HG03064 (cell line): ENCODE measurements around the gene NAV3.

ENCODE experiments used
- ATAC-seq: cut with Tn5 transposase; IDR thresholded peaks from one replicate; pipeline ENCODE4 v1.9.1; 2021; ENCODE audit warnings: low read depth; ENCODE audit not compliant: unreplicated experiment

NAV3 gene

DNA sequence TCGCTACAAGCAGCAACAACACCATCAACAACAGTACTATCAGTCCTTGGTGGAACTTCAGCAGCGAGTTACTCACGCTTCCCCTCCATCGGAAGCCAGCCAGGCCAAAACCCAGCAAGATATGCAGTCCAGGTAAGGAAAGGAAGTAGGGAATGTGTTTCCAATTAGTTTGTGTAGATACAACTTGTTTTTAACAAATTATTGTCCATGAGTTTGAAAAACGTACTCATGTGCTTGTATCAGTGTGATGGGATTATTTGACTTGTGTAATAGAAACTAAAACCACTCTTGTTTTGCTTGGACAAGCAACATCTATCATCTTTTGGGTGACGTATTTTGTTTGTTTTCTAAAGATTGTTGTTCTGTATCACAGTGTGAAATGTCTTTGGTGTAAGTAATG, 137.9 kb downstream of the NAV3 start:
- no peak for ATAC-seq

DNA sequence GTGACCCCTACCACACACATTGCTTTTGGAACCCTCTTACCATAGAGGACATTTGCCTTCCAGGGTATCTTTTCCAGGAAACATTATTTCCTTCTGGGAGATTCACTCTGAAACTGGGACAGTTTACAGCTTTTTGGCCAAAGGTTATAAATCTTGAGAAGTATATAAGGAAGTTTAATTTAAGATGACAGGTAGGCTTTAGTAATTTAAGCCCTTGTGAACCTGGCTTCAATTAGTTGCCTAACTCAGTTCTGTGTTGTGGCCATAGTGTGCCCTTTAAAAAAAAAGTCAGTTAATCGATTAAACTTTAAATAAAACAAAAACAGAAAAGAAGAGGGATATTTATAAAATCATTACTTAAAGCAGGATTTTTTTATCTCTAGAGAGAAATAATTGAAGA, 142.9 kb downstream of the NAV3 start:
- no peak for ATAC-seq

- no peak for ATAC-seq
Measured at GRCh38 chr12:77974645-77975044, 144.0 kb downstream of the NAV3 start.

- ATAC-seq, result no peak
Measured at GRCh38 chr12:77979597-77980250, 149.0 kb downstream of the NAV3 start.

GRCh38 chr12:77980782-77981181, 150.1 kb downstream of the NAV3 start:
- ATAC-seq, result no peak

DNA sequence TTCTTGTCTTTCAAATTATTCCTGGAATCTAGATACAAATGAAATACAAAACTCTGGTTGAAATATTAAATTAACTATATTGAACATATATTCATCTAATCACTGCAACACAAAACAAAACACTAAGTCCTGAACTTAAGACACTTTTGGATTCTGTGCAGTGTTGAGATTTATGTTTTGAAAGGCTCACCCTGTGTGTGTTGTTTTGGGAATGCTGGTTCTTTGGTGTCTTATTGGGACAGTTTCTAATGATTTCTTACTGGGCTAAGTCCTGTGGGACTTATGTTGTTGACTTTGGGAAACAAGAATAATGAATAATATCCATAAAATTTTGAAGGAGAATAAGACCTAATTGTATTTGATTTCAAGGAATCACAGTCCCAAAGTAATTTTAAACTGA, 153.2 kb downstream of the NAV3 start:
- no peak for ATAC-seq

DNA sequence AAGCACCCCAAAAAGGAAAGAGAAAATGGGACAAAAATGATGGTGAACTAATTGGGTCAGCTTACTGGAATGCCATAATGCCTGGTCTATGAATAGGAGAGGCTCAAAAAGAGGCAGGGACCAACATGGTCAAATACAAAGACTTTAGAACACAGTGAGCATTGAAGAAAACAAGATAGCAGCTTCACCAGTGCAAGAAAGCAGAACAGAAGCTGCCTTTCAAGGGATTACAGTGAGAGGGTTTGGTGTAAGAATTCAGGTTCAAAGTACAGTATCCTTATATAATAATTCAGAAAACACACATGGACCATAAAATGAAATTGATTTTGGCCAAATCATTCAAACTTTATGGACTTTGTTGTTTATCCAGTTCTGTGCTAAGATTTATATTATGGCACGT, 162.1 kb downstream of the NAV3 start:
- no peak for ATAC-seq

- ATAC-seq, result no peak
Measured at GRCh38 chr12:77993658-77994057, 163.0 kb downstream of the NAV3 start.

GRCh38 chr12:77995436-77996167, 164.9 kb downstream of the NAV3 start:
- peak; percentile 70 for ATAC-seq

- ATAC-seq, result no peak
Measured at GRCh38 chr12:77996670-77997069, 166.0 kb downstream of the NAV3 start.

DNA sequence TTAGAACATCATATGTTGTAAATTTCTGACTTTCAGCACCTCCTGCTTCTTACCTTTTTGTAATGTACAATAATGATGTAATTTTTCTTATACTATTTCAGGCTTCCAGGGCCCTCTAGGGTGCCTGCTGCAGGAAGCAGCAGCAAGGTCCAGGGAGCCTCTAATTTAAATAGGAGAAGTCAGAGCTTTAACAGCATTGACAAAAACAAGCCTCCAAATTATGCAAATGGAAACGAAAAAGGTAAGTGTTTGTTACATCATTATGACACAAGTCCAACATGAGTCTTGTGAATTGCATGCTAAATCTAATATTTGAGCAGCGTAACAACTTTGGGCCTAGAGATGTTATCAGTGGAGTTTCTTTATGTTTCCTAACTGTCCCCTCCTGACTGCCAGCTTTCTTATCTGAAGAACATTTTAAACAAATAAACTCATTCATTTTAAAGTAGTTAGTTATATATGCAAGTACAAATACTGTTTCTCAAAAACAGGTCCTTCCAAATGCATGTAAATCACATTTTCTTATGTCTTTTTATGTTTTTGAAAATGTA, 167.6 kb downstream of the NAV3 start:
- no peak for ATAC-seq

DNA sequence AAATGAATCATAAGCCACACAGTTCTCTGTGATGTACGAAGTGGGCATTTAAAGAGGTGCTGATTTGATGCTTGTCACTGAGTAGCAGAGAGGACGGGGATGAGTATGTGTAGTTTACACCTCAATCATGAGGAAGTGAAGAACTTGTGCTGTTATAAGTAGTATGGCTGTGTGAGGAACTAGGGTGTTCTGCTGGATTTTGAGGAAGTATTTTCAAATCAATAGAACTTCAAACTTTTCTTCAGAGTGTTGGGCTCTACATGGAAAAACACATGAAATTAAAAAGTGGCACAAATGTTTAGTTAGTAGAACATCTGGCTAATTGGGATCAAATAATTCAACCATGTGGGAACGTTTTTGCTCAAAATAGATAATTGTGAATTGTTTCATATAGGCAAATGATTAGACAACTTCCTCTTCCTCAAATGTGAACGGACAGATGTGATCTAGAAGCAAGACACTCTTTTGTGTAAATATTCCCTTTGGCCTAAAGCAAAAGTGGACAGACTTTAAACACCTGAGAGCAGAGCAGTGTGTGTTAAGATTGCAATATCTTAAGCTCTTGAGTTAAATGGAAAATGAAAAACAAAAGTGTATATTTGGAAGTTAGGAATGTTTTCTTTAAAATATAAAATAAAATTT, 168.5 kb downstream of the NAV3 start:
- peak; percentile 56 for ATAC-seq

- ATAC-seq, result no peak
Measured at GRCh38 chr12:78002878-78003277, 172.2 kb downstream of the NAV3 start.

DNA sequence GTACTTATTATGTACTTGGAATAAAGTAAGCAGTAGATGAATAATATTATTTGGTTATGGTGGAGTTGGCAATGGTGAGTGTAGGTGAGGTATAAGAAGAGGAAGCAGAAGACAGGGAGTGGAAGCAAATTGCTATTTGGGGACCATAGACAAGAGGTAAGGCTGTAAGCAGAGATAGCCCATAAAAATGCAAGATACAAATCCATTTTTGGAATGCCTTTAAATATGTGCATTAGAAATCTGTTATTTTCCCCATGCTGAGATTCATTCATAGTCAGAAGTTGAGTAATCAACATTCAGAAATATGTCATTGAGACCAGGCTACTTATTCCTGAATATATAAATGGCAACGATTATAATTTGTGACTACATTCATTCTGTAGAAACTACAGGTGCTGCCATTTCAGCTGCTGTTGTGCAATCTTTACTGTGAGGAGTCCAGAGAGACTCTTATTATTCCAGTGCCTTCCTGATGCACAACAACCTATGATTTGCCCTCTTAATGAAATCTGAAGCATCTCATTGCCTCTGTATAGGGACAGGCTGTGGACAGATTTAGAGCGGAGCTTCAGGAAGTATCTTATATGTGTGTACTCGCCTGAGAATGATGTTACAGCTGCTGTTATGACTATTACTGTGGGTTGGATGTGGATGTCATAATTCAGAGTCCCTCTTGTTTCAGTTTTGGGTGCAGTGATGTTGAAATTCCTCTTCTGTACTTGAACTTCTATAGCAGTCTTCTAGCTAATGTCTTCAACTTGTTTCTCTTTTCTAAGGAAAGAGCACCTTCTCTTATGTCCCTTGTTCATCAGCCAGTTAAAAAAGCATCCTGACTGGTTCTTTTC, 173.8 kb downstream of the NAV3 start:
- ATAC-seq, result no peak

- ATAC-seq, result no peak
Measured at GRCh38 chr12:78005094-78005492, 174.4 kb downstream of the NAV3 start.

GRCh38 chr12:78007173-78007572, 176.5 kb downstream of the NAV3 start:
- ATAC-seq, result no peak

DNA sequence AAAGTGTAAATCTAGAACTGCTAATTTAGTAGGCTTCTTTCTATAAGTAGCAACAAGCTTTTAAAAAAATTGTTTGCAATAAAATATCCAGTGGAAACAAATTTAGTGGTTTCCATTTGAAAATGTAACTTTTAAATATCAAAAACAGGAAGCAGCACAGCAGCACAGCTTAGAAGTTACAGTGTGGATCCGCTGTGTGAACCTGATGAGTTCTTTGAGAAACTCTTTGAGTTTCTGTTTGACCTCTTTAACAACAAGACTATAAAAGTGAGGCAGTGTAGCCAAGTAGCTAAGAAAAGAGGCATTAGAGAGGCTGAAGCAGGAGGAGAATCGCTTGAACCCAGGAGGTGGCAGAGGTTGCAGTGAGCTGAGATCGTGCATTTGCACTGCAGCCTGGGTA, 178.3 kb downstream of the NAV3 start:
- ATAC-seq, result no peak

DNA sequence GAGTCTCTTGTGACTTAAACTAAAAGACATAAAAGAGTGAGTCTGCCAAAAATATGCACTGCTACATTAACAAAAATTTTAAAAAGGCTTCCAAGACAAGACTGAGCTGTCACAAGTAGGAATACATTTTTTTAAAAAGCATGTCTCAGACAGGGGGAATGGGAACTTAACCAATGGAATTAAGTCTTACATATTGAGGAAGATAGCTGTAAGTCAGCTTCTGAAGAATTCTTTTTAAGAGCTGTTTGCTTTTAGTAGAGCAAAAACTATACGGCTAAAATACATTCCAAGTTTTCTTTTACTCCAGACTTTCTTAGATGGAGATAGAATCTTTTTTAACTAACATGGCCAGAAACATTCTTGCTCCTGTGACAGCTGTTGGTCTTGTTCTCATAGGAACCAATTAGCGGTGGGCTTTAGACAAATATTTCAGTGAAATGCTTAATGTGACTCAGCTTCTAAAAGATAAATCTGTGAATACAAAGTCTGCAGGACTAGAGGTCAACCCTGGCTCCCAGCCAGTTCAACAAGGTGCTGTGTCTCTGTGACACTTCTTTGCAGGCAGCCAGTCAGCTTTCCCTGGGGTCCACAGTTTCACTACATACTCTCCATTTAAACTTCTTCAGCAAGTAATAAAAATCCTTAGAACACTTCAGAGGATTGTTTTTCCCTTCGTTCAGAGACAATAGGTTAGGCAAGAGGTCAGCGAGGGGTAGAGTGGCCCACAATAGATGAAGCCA, 187.6 kb downstream of the NAV3 start:
- ATAC-seq, result no peak

- ATAC-seq, result no peak
Measured at GRCh38 chr12:78018939-78019338, 188.2 kb downstream of the NAV3 start.

GRCh38 chr12:78028426-78028825, 197.7 kb downstream of the NAV3 start:
- no peak for ATAC-seq
